Large intestine (tissue), 12 donors: Measurements from ENCODE around the gene OR4C12. TPM values are rescaled to one million over a fixed set of nuclear protein-coding genes. Genes with fewer than 3 reads are reported as not detected.
"Not testable (repeated sequence)": the region's sequence is repeated elsewhere in the genome, so short reads cannot be mapped to it uniquely, and the experiment has no call there.

Experiments used
- DNase-seq, 2 donors: peaks; one replicate each; pipeline versions ENCODE4 v3.0.0 to v3.0.0-alpha.2; 2013
- H3K27ac ChIP-seq: one replicate; pipeline ENCODE4 v1.5.1; 2013; ENCODE audit warnings: low read length
- H3K27me3 ChIP-seq: 2 replicates; pipeline ENCODE4 v1.6.1; 2013; ENCODE audit warnings: low read length; ENCODE audit not compliant: control insufficient read depth, insufficient read depth
- H3K36me3 ChIP-seq: 2 replicates; pipeline ENCODE4 v1.6.1; 2013; ENCODE audit warnings: low read length; ENCODE audit not compliant: control insufficient read depth, insufficient read depth
- H3K4me1 ChIP-seq: one replicate; pipeline ENCODE4 v1.6.1; 2013; ENCODE audit warnings: low read length; ENCODE audit not compliant: control insufficient read depth, insufficient read depth
- H3K4me3 ChIP-seq: one replicate; pipeline ENCODE4 v1.5.1; 2013; ENCODE audit warnings: low read length
- H3K9me3 ChIP-seq: one replicate; pipeline ENCODE4 v1.6.1; 2013; ENCODE audit warnings: mild to moderate bottlenecking, low read depth, low read length, moderate library complexity; ENCODE audit not compliant: control insufficient read depth
- WGBS: methylation state at CpG from one replicate; pipeline ENCODE4 v1.1.5; 2013; ENCODE audit warnings: low lambda C conversion rate; ENCODE audit not compliant: insufficient coverage; 5-methylcytosine and 5-hydroxymethylcytosine counted together
- long read RNA-seq, 11 donors: transcript quantifications; one replicate each; lab custom pipeline, GENCODE V29; 2026
- polyA plus RNA-seq: library from polyadenylated mRNA; unstranded; fragments of 120-200 nt; gene quantifications from one replicate; pipeline ENCODE4 v1.2.1, GENCODE V29; 2013

Gene OR4C12
- polyA plus RNA-seq = not detected
- long read RNA-seq, donor 1 = 0 reads
- long read RNA-seq, donor 2 = 0 reads
- long read RNA-seq, donor 3 = 0 reads
- long read RNA-seq, donor 4 = 0 reads
- long read RNA-seq, donor 5 = 0 reads
- long read RNA-seq, donor 6 = 0 reads
- long read RNA-seq, donor 7 = 0 reads
- long read RNA-seq, donor 8 = 0 reads
- long read RNA-seq, donor 9 = 0 reads
- long read RNA-seq, donor 10 = 0 reads
- long read RNA-seq, donor 11 = 0 reads

- not testable (repeated sequence) for H3K4me1 ChIP-seq, DNase-seq, H3K27ac ChIP-seq, H3K36me3 ChIP-seq, H3K9me3 ChIP-seq, H3K4me3 ChIP-seq, H3K27me3 ChIP-seq
- WGBS = no CpG with 5 or more reads among the region's 1 CpG
These were observed at the start of gene OR4C12 for GRCh38 chr11:49982435-49982834. TSS of gene OR4C12 (minus strand) at chr11:49982535. CDS start at chr11:49982501, 34 bp downstream.

GRCh38 chr11:50030193-50030592 lies 47.9 kb upstream of the OR4C12 start:
- Histone ChIP-seq H3K36me3 (no peaks in the 10 kb centered on the region), H3K27me3 (no peaks in the 10 kb centered on the region), H3K4me1 (no peaks in the 10 kb centered on the region), H3K27ac (no peak overlapping the region), H3K9me3 (peaks cover 7% of the 10 kb centered on the region), H3K4me3 (no peak overlapping the region)
- WGBS = no CpG with 5 or more reads among the region's 1 CpG
- DNase-seq = no peak

GRCh38 chr11:49995565-49995964 lies 13.2 kb upstream of the OR4C12 start:
- no CpG with 5 or more reads among the region's 6 CpGs for WGBS
- DNase-seq = no peak
- Histone ChIP-seq H3K36me3 (no peaks in the 10 kb centered on the region), H3K4me1 (no peaks in the 10 kb centered on the region), H3K4me3 (no peak overlapping the region), H3K27ac (no peak overlapping the region), H3K9me3 (peaks cover 3% of the 10 kb centered on the region), H3K27me3 (no peaks in the 10 kb centered on the region)

GRCh38 chr11:49973439-49973838 lies 8.9 kb downstream of the OR4C12 start:
- WGBS = no CpG with 5 or more reads among the region's 4 CpGs
- not testable (repeated sequence) for DNase-seq, H3K27ac ChIP-seq, H3K27me3 ChIP-seq, H3K36me3 ChIP-seq, H3K4me3 ChIP-seq, H3K9me3 ChIP-seq, H3K4me1 ChIP-seq

GRCh38 chr11:49952091-49952490 lies 30.2 kb downstream of the OR4C12 start, which contains the start of gene OR4C13:
TSS of gene OR4C13 (plus strand) at chr11:49952391. CDS start at chr11:49952423, 32 bp downstream.
- DNase-seq = no peak
- peaks cover 5% of the 10 kb centered on the region for H3K9me3 ChIP-seq
- H3K4me1 ChIP-seq = no peaks in the 10 kb centered on the region
- no peak within 1 kb of the TSS for H3K27ac ChIP-seq
- H3K4me3 ChIP-seq = no peak within 1 kb of the TSS
- H3K36me3 ChIP-seq = no peaks in the 10 kb centered on the region
- no CpG with 5 or more reads among the region's 1 CpG for WGBS
- no peaks in the 10 kb centered on the region for H3K27me3 ChIP-seq

- H3K27me3 ChIP-seq, H3K4me3 ChIP-seq, H3K9me3 ChIP-seq, H3K27ac ChIP-seq, DNase-seq, H3K36me3 ChIP-seq, H3K4me1 ChIP-seq: not testable (repeated sequence)
- WGBS = 40% methylated on average over 1 of the region's 1 CpG
These were observed 33.6 kb downstream of the OR4C12 start for GRCh38 chr11:49948701-49949100.

Other genes with a start within 250 kb of the OR4C12 start
- not detected for gene OR4C13, start 30.1 kb downstream of the OR4C12 start, polyA plus RNA-seq
- gene OR4C45, start 50.3 kb upstream of the OR4C12 start, polyA plus RNA-seq = not detected